Natural killer cell treated with Interleukin-12 subunit alpha and Interleukin-12 subunit beta and Interleukin-15 and Interleukin-18, amount 100 ng/mL, for 72 hours (primary cell): Measurements from ENCODE around the gene FARS2. TPM values are rescaled to one million over a fixed set of nuclear protein-coding genes. Genes with fewer than 3 reads are reported as not detected.
"Not testable (repeated sequence)": the region's sequence is repeated elsewhere in the genome, so short reads cannot be mapped to it uniquely, and the experiment has no call there.

Source experiments
- ATAC-seq, 2 donors: fragments of 150-1000 bp; cut with Tn5 transposase in 1 of 2; sonication (Bioruptor Pico), chemical (Tn5 transposase) in 1 of 2; 2 replicates each; pipeline ENCODE4 v1.10.0; 2021
- DNase-seq: peaks from one replicate; pipeline ENCODE4 v3.0.0; 2022; ENCODE audit warnings: low spot score
- H3K27ac Mint-ChIP-seq, 2 donors: 1 replicate in 1 of 2; 2 replicates in 1 of 2; pipeline ENCODE4 v1.8.0; 2022; ENCODE audit warnings: mixed read lengths in 2 of 2, mild to moderate bottlenecking in 1 of 2, moderate library complexity in 1 of 2
- H3K27me3 Mint-ChIP-seq, 2 donors: 1 replicate in 1 of 2; 2 replicates in 1 of 2; pipeline ENCODE4 v1.8.0; 2022; ENCODE audit warnings: mixed read lengths in 2 of 2
- H3K36me3 Mint-ChIP-seq: one replicate; pipeline ENCODE4 v1.8.0; 2022; ENCODE audit warnings: mixed read lengths
- H3K4me1 Mint-ChIP-seq, 2 donors: 1 replicate in 1 of 2; 2 replicates in 1 of 2; pipeline ENCODE4 v1.8.0; 2022; ENCODE audit warnings: low read depth in 2 of 2, mixed read lengths in 2 of 2, mild to moderate bottlenecking in 1 of 2
- H3K4me3 Mint-ChIP-seq: one replicate; pipeline ENCODE4 v1.8.0; 2022; ENCODE audit warnings: mixed read lengths
- H3K9me3 Mint-ChIP-seq: 2 replicates; pipeline ENCODE4 v1.8.0; 2022; ENCODE audit warnings: mixed read lengths
- total RNA-seq, 2 donors: library from RNA; stranded (reverse); gene quantifications; one replicate each; pipeline ENCODE4 v1.2.3, GENCODE V29; 2022

FARS2 gene
- total RNA-seq, 2 donors from 2014 or later = 20.4 to 41.7 TPM

- Mint-ChIP-seq H3K27me3 (no peaks in the 10 kb centered on the region), H3K9me3 (no peaks in the 10 kb centered on the region), H3K27ac (no peak overlapping the region), H3K36me3 (no peaks in the 10 kb centered on the region), H3K4me1 (peaks cover 0 to 4% of the 10 kb centered on the region in 2 donors), H3K4me3 (no peak overlapping the region)
- ATAC-seq (no peak), DNase-seq (no peak)
Measured at GRCh38 chr6:5776104-5776503, 514.8 kb downstream of the FARS2 start.

GRCh38 chr6:5776706-5777390 is 515.5 kb downstream of the FARS2 start:
- H3K4me1 Mint-ChIP-seq = peaks cover 0 to 4% of the 10 kb centered on the region in 2 donors
- DNase-seq (no peak), ATAC-seq (no peak)

GRCh38 chr6:5778317-5778857 is 517.1 kb downstream of the FARS2 start:
- Mint-ChIP-seq H3K4me3 (no peak overlapping the region), H3K27ac (peak overlapping the region in 1 of 2 donors; percentile 18), H3K36me3 (no peaks in the 10 kb centered on the region), H3K4me1 (peaks cover 0 to 4% of the 10 kb centered on the region in 2 donors), H3K27me3 (no peaks in the 10 kb centered on the region), H3K9me3 (no peaks in the 10 kb centered on the region)
- ATAC-seq = peak in 1 of 2 donors; percentile 37
- DNase-seq = no peak

More at GRCh38 chr6:5776706-5777390, 515.5 kb downstream of the FARS2 start:
- Mint-ChIP-seq H3K4me3 (no peak overlapping the region), H3K36me3 (no peaks in the 10 kb centered on the region), H3K27ac (no peak overlapping the region), H3K27me3 (no peaks in the 10 kb centered on the region), H3K9me3 (no peaks in the 10 kb centered on the region)

- Mint-ChIP-seq H3K36me3 (no peaks in the 10 kb centered on the region), H3K9me3 (no peaks in the 10 kb centered on the region)
- ATAC-seq = peak in 1 of 2 donors; percentile 36
Measured at GRCh38 chr6:5778906-5779305, 517.6 kb downstream of the FARS2 start.

GRCh38 chr6:5781019-5781418 is 519.7 kb downstream of the FARS2 start:
- DNase-seq (no peak), ATAC-seq (no peak)
- peaks cover 0 to 8% of the 10 kb centered on the region in 2 donors for H3K4me1 Mint-ChIP-seq
- no peaks in the 10 kb centered on the region for H3K27me3 Mint-ChIP-seq
- no peaks in the 10 kb centered on the region for H3K9me3 Mint-ChIP-seq
- no peaks in the 10 kb centered on the region for H3K36me3 Mint-ChIP-seq
- H3K4me3 Mint-ChIP-seq = no peak overlapping the region
- H3K27ac Mint-ChIP-seq = no peak overlapping the region

More at GRCh38 chr6:5778906-5779305, 517.6 kb downstream of the FARS2 start:
- H3K4me1 Mint-ChIP-seq = peaks cover 0 to 4% of the 10 kb centered on the region in 2 donors
- DNase-seq = no peak
- H3K27me3 Mint-ChIP-seq = no peaks in the 10 kb centered on the region
- no peak overlapping the region for H3K4me3 Mint-ChIP-seq
- H3K27ac Mint-ChIP-seq = no peak overlapping the region

GRCh38 chr6:5781966-5782556 is 520.7 kb downstream of the FARS2 start:
- Mint-ChIP-seq H3K27me3 (peaks cover 0 to 3% of the 10 kb centered on the region in 2 donors), H3K4me1 (peaks cover 0 to 13% of the 10 kb centered on the region in 2 donors), H3K4me3 (no peak overlapping the region), H3K27ac (no peak overlapping the region), H3K9me3 (no peaks in the 10 kb centered on the region), H3K36me3 (no peaks in the 10 kb centered on the region)
- DNase-seq (no peak), ATAC-seq (no peak)

GRCh38 chr6:5782783-5783547 is 521.7 kb downstream of the FARS2 start:
- ATAC-seq (no peak), DNase-seq (no peak)
- Mint-ChIP-seq H3K4me3 (no peak overlapping the region), H3K36me3 (no peaks in the 10 kb centered on the region), H3K4me1 (peaks cover 0 to 22% of the 10 kb centered on the region in 2 donors), H3K27ac (no peak overlapping the region), H3K27me3 (peaks cover 0 to 3% of the 10 kb centered on the region in 2 donors), H3K9me3 (no peaks in the 10 kb centered on the region)

- DNase-seq (no peak), ATAC-seq (no peak)
- H3K27ac Mint-ChIP-seq = no peak overlapping the region
- no peaks in the 10 kb centered on the region for H3K36me3 Mint-ChIP-seq
- H3K4me1 Mint-ChIP-seq = peaks cover 0 to 22% of the 10 kb centered on the region in 2 donors
- H3K27me3 Mint-ChIP-seq = peaks cover 0 to 6% of the 10 kb centered on the region in 2 donors
- H3K9me3 Mint-ChIP-seq = no peaks in the 10 kb centered on the region
- H3K4me3 Mint-ChIP-seq = no peak overlapping the region
Measured at GRCh38 chr6:5783584-5784089, 522.3 kb downstream of the FARS2 start.

GRCh38 chr6:5785249-5785648 is 523.9 kb downstream of the FARS2 start:
- ATAC-seq (no peak), DNase-seq (no peak)
- H3K36me3 Mint-ChIP-seq = no peaks in the 10 kb centered on the region
- no peak overlapping the region for H3K4me3 Mint-ChIP-seq
- H3K9me3 Mint-ChIP-seq = no peaks in the 10 kb centered on the region
- peaks cover 0 to 6% of the 10 kb centered on the region in 2 donors for H3K27me3 Mint-ChIP-seq
- H3K4me1 Mint-ChIP-seq = peaks cover 0 to 24% of the 10 kb centered on the region in 2 donors
- no peak overlapping the region for H3K27ac Mint-ChIP-seq

GRCh38 chr6:5786321-5786968 is 525.1 kb downstream of the FARS2 start:
- Mint-ChIP-seq H3K27ac (no peak overlapping the region), H3K27me3 (peaks cover 0 to 6% of the 10 kb centered on the region in 2 donors), H3K9me3 (no peaks in the 10 kb centered on the region), H3K4me1 (peaks cover 4 to 27% of the 10 kb centered on the region in 2 donors), H3K36me3 (no peaks in the 10 kb centered on the region), H3K4me3 (no peak overlapping the region)
- DNase-seq (no peak), ATAC-seq (no peak)

- Mint-ChIP-seq H3K36me3 (no peaks in the 10 kb centered on the region), H3K9me3 (no peaks in the 10 kb centered on the region), H3K27me3 (peaks cover 0 to 6% of the 10 kb centered on the region in 2 donors), H3K4me1 (peaks cover 11 to 34% of the 10 kb centered on the region in 2 donors), H3K27ac (no peak overlapping the region), H3K4me3 (no peak overlapping the region)
- ATAC-seq (no peak), DNase-seq (no peak)
Measured at GRCh38 chr6:5786969-5787720, 525.8 kb downstream of the FARS2 start.

GRCh38 chr6:5789426-5789825 is 528.1 kb downstream of the FARS2 start:
- ATAC-seq = not testable (repeated sequence)

More at GRCh38 chr6:5789426-5789825, 528.1 kb downstream of the FARS2 start:
- not testable (repeated sequence) for H3K27me3 Mint-ChIP-seq, DNase-seq, H3K9me3 Mint-ChIP-seq, H3K27ac Mint-ChIP-seq, H3K4me3 Mint-ChIP-seq, H3K36me3 Mint-ChIP-seq
- peaks cover 25 to 43% of the 10 kb centered on the region in 2 donors for H3K4me1 Mint-ChIP-seq
